GM21723 (cell line): ENCODE measurements around the gene TBC1D24.

Experiments
- ATAC-seq: cut with Tn5 transposase; IDR thresholded peaks from one replicate; pipeline ENCODE4 v1.9.1; 2021; ENCODE audit warnings: mild to moderate bottlenecking, moderate library complexity; ENCODE audit not compliant: unreplicated experiment

TBC1D24 gene

GRCh38 chr16:2497695-2498484 lies 23.0 kb downstream of the TBC1D24 start:
- ATAC-seq = no peak

GRCh38 chr16:2498531-2499253 lies 23.8 kb downstream of the TBC1D24 start:
- ATAC-seq = no peak

GRCh38 chr16:2499454-2499853 lies 24.5 kb downstream of the TBC1D24 start:
- ATAC-seq = no peak

- no peak for ATAC-seq
Measured at GRCh38 chr16:2499890-2500429, 25.0 kb downstream of the TBC1D24 start.

- no peak for ATAC-seq
Measured at GRCh38 chr16:2500430-2500917, 25.5 kb downstream of the TBC1D24 start.

- ATAC-seq = no peak
Measured at GRCh38 chr16:2500918-2501750, 26.2 kb downstream of the TBC1D24 start.

- ATAC-seq = no peak
Measured at GRCh38 chr16:2501946-2502895, 27.3 kb downstream of the TBC1D24 start.

- ATAC-seq = no peak
Measured at GRCh38 chr16:2505695-2506094, 30.8 kb downstream of the TBC1D24 start.

- ATAC-seq = peak; percentile 53
Measured at GRCh38 chr16:2507052-2507659, 32.2 kb downstream of the TBC1D24 start.

- no peak for ATAC-seq
Measured at GRCh38 chr16:2507665-2508064, 32.7 kb downstream of the TBC1D24 start.

GRCh38 chr16:2508722-2509400 lies 33.9 kb downstream of the TBC1D24 start:
- ATAC-seq = no peak

GRCh38 chr16:2511128-2511800 lies 36.3 kb downstream of the TBC1D24 start:
- ATAC-seq = no peak

GRCh38 chr16:2511996-2512734 lies 37.2 kb downstream of the TBC1D24 start:
- no peak for ATAC-seq

- no peak for ATAC-seq
Measured at GRCh38 chr16:2512735-2513404, 37.9 kb downstream of the TBC1D24 start.

- peak; percentile 64 for ATAC-seq
Measured at GRCh38 chr16:2513405-2514332, 38.7 kb downstream of the TBC1D24 start, which contains the start of gene ATP6V0C. Gene ATP6V0C (plus strand): TSS chr16:2513952. CDS start chr16:2514104, 152 bp downstream.
